ENCODE results near the gene MFAP1. TPM values are rescaled to one million over a fixed set of nuclear protein-coding genes. Genes with fewer than 3 reads are reported as not detected.
"Not testable (repeated sequence)": the region's sequence is repeated elsewhere in the genome, so short reads cannot be mapped to it uniquely, and the experiment has no call there.

The MFAP1 gene
- total and polyA plus RNA-seq, 7 donors: 17.2 to 31.4 (median 20.9) TPM

DNA sequence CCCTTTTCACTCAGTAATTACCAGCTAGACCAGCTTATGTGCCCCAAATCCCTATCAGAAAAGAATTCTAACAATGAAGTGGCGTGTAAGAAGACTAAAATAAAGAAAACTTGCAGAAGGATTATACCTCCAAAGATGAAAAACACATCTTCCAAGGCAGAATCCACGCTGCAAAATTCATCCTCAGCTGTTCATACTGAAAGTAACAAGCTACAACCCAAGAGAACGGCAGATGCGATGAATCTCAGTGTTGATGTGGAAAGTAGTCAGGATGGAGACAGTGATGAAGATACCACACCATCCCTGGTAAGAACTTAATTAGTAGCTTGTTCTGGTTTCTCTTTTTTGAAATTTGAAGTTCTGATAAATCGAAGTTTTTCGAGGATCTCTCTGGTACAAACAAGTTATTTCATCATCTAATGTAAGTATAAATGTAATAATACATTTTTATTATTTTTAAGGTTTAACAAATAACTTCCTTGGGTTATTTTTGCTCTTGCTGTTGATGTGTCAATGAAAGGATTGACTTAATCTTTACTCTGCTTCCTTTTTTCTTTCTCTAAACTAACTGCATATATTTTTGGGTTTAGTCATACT is 3.7 kb upstream of the MFAP1 start:
- TF ChIP-seq, protein P1, sequence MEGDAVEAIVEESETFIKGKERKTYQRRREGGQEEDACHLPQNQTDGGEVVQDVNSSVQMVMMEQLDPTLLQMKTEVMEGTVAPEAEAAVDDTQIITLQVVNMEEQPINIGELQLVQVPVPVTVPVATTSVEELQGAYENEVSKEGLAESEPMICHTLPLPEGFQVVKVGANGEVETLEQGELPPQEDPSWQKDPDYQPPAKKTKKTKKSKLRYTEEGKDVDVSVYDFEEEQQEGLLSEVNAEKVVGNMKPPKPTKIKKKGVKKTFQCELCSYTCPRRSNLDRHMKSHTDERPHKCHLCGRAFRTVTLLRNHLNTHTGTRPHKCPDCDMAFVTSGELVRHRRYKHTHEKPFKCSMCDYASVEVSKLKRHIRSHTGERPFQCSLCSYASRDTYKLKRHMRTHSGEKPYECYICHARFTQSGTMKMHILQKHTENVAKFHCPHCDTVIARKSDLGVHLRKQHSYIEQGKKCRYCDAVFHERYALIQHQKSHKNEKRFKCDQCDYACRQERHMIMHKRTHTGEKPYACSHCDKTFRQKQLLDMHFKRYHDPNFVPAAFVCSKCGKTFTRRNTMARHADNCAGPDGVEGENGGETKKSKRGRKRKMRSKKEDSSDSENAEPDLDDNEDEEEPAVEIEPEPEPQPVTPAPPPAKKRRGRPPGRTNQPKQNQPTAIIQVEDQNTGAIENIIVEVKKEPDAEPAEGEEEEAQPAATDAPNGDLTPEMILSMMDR (IDR thresholded peaks at IDR 0.05): no peak
- H3K27ac ChIP-seq: no peak overlapping the region
- H3K36me3 ChIP-seq (ENCODE audit: insufficient read depth in 1 of 2, low read depth in 1 of 2): no peaks in the 10 kb centered on the region
- DNase-seq (no peak), ATAC-seq (no peak)
- peaks cover 14% of the 10 kb centered on the region for H3K4me1 ChIP-seq
- no peaks in the 10 kb centered on the region for H3K9me3 ChIP-seq
- intact Hi-C loops (cut with DNase I): no loop called here
- no peak overlapping the region for H3K4me3 ChIP-seq
- H3K27me3 ChIP-seq (ENCODE audit: insufficient read depth in 3 of 3, low read length in 2 of 3): peaks cover 0 to 20% (median 2%) of the 10 kb centered on the region in 3 donors
- 44 to 50% (median 47%) methylated on average over 6 of the region's 6 CpGs for WGBS, 3 donors

DNA sequence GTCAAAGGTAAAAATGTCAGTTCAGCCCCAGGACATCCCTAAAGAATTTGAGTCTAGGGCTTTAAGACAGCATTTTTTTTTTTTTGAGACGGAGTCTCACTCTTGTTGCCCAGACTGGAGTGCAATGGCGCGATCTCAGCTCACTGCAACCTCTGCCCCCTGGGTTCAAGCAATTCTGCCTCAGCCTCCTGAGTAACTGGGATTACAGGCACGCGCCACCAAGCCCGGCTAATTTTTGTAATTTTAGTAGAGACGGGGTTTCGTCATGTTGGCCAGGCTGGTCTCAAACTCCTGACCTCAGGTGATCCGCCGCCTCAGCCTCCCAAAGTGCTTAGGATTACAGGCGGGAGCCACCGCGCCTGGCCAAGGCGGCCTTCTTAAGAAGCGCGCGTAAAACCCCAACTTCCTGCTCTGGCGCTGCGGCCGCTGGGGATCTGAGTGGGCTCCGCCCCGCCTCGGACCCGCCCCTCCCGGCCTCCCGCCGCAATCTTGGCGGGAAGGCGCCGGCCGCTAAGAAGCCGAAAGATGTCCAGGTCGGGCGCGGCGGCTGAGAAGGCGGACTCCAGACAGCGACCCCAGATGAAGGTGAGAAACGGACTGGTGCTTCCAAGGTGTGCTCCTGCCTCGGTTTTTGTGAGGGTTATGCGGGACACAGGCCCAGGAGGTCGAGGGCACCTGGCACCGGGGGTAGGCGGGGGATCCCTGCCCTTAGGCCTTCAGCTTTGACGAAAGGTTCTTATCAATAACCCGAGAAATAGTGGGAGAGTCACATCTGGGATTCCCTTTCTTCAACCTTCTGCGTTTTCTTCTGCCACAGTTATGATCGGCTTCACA is 2.2 kb upstream of the MFAP1 start, which contains the start of gene WDR76:
Gene WDR76, plus strand, starts transcription at position 495 of the 834 bp plus-strand sequence. Its CDS starts 31 bp downstream, at position 526.
- intact Hi-C loops (cut with DNase I): no loop called here
- 3 to 4% (median 3%) methylated on average over 47 to 48 of the region's 48 CpGs for WGBS, 3 donors

DNA sequence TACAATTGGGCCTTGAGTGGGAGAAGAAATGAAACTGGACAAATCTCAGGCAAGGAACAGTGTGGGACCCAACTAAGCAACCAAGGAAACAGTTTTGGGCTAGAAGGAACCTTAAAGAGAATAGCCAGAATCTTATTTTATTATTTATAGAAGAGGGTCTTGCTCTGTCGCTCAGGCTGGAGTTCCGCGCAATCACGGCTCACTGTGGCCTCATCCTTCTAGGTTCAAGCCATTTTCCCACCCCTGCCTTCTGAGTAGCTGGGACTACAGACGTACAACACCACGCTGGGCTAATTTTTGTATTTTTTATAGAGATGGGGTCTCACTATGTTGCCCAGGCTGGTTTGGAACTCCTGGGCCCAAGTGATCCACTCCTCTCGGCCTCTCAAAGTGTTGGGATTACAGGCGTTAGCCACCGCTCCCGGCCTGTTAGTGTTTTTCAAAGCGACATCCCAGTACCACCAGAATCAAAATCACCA is 1.6 kb upstream of the MFAP1 start:
- Histone ChIP-seq H3K36me3 (ENCODE audit: insufficient read depth in 1 of 2, low read depth in 1 of 2) (no peaks in the 10 kb centered on the region), H3K27me3 (ENCODE audit: insufficient read depth in 3 of 3, low read length in 2 of 3) (peaks cover 0 to 20% (median 2%) of the 10 kb centered on the region in 3 donors), H3K9me3 (no peaks in the 10 kb centered on the region), H3K27ac (no peak overlapping the region), H3K4me1 (peaks cover 20% of the 10 kb centered on the region), H3K4me3 (peak overlapping the region; percentile 64)
- DNase-seq (no peak), ATAC-seq (no peak)
- 96% methylated on average over 11 of the region's 11 CpGs for WGBS, 3 donors
- intact Hi-C loops (cut with DNase I): no loop called here
- TF ChIP-seq, protein P1 (IDR thresholded peaks at IDR 0.05): no peak

More for the DNA sequence above, 2.2 kb upstream of the MFAP1 start, which contains the start of gene WDR76:
- Histone ChIP-seq H3K27ac (peak within 1 kb of the TSS; percentile 50), H3K4me3 (peak within 1 kb of the TSS; percentile 64), H3K27me3 (ENCODE audit: insufficient read depth in 3 of 3, low read length in 2 of 3) (peaks cover 0 to 20% (median 2%) of the 10 kb centered on the region in 3 donors), H3K9me3 (no peaks in the 10 kb centered on the region), H3K4me1 (peaks cover 20% of the 10 kb centered on the region), H3K36me3 (ENCODE audit: insufficient read depth in 1 of 2, low read depth in 1 of 2) (no peaks in the 10 kb centered on the region)
- no peak for ATAC-seq
- TF ChIP-seq, protein P1 (IDR thresholded peaks at IDR 0.05): no peak
- peak; percentile 79 to 86 for DNase-seq

DNA sequence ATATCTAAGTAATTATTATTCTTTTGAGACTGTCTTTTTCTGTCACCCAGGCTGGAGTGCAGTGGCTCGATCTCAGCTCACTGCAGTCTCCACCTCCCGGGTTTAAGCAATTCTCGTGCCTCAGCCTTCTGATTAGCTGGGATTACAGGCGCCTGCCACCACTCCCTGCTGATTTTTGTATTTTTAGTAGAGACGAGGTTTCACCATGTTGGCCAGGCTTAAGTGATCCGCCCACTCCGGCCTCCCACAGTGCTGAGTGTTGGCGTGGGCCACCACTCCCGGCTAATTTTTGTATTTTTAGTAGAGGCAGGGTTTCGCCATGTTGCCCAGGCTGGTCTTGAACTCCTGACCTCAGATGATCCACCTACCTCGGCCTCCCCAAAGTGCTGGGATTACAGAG is 815 bp upstream of the MFAP1 start:
- intact Hi-C loops (cut with DNase I); H3K4me3 ChIP-seq; ATAC-seq; DNase-seq; H3K9me3 ChIP-seq; H3K36me3 ChIP-seq (ENCODE audit: insufficient read depth in 1 of 2, low read depth in 1 of 2); H3K27ac ChIP-seq: not testable (repeated sequence)
- WGBS, 3 donors: 91 to 95% (median 93%) methylated on average over 11 of the region's 11 CpGs
- Histone ChIP-seq H3K27me3 (ENCODE audit: insufficient read depth in 3 of 3, low read length in 2 of 3) (peaks cover 0 to 20% (median 2%) of the 10 kb centered on the region in 3 donors), H3K4me1 (peaks cover 20% of the 10 kb centered on the region)

DNA sequence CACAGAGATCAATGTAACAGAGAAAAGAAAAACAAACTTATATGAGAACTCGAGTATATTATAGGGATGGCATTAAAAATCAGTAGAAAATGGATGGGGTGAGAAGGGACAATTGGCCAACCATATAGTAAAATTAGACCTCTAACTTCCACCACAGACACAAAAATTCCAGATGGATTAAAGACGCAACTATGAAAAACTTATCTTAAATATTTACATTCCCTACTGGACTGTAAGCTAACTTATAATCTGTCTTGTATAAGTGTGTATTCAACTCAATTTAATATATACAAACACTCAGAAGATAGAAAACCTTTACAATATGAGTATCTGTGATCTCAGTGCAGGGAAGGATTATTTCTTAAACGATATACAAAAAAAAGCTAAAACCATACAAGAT is 3.0 kb downstream of the MFAP1 start:
- Histone ChIP-seq H3K27ac (no peak overlapping the region), H3K27me3 (ENCODE audit: insufficient read depth in 3 of 3, low read length in 2 of 3) (peaks cover 0 to 11% (median 0%) of the 10 kb centered on the region in 3 donors), H3K36me3 (ENCODE audit: insufficient read depth in 1 of 2, low read depth in 1 of 2) (peaks cover 0 to 16% of the 10 kb centered on the region in 2 donors), H3K9me3 (no peaks in the 10 kb centered on the region), H3K4me3 (no peak overlapping the region), H3K4me1 (peaks cover 14% of the 10 kb centered on the region)
- intact Hi-C loops (cut with DNase I): no loop called here
- DNase-seq: no peak
- WGBS, 3 donors: 83 to 88% (median 87%) methylated on average over 3 of the region's 3 CpGs
- TF ChIP-seq, protein P1 (IDR thresholded peaks at IDR 0.05): no peak
- ATAC-seq: no peak

DNA sequence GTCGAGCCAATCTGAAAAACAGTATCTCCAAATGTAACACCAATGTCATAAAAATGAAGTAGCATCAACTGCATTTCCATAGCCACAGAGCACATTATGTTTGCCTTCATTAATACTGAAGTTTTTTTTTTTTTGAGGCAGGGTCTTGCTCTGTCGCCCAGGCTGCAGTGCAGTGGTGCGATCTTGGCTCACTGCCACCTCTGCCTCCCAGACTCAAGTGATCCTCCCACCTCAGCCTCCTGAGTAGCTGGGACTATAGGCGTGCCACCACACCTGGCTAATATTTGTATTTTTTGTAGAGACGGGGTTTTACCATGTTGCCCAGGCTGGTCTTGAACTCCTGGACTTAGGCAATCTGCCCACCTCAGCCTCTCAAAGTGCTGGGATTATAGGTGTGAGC is 9.4 kb downstream of the MFAP1 start:
- ATAC-seq; DNase-seq; H3K27ac ChIP-seq; H3K4me1 ChIP-seq; H3K27me3 ChIP-seq (ENCODE audit: insufficient read depth in 3 of 3, low read length in 2 of 3); H3K9me3 ChIP-seq; H3K4me3 ChIP-seq; intact Hi-C loops (cut with DNase I): not testable (repeated sequence)
- WGBS, 3 donors: 90 to 95% (median 92%) methylated on average over 5 of the region's 5 CpGs
- H3K36me3 ChIP-seq (ENCODE audit: insufficient read depth in 1 of 2, low read depth in 1 of 2): peaks cover 20 to 80% of the 10 kb centered on the region in 2 donors

Data from psoas muscle (tissue), 8 donors.